HL-60 (cell line): ENCODE measurements around the gene KRT85.

Experiments
- POLR2AphosphoS5 ChIP-seq: IDR thresholded peaks from 2 replicates; pipeline ENCODE4 v1.6.1; 2012; ENCODE audit warnings: low read depth
- TF ChIP-seq, protein P1 (sequence below): IDR thresholded peaks from 2 replicates; pipeline ENCODE4 v1.6.1; 2012; ENCODE audit warnings: low read depth; ENCODE audit not compliant: insufficient replicate concordance

DNA sequence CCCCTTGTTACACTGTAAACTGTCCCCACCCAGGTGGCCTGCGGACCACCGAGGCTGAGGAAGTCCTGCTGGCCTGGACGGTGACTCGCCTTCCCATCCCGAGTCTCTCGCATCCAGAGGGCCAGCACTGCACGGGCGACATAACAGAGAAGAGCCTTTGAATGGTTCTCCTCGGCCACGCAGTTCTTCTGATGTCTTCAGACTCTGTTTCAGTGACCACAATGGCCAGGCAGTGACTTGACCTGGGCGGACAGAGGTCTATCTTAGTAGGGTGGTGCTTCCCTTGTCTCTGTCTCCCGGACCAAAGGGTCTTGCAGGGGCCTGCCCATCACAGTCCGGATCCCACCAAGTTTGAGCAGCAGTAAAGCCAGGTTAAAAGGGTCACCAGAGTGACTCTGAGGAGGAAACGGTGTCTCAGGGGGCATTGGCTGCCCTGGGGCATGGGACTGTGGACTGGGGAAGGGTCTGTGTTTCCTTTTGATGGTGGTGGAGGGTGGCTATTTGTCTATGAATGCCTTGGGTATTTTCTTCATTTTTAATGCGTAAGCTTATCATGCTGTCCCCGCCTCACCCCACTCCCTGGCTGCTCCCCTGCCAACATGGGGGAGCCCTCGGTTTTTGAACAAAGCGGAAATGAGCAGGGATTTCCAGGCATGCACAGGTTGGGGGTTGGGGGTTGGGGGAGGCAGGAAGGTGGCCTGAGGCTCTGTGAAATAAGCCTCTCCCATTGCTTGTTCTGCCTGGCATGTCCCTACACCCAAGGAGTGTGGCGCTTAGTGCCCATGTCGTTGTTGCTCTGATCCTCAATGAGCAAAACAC, 10.3 kb downstream of the KRT85 start:
- TF ChIP-seq, protein P1, sequence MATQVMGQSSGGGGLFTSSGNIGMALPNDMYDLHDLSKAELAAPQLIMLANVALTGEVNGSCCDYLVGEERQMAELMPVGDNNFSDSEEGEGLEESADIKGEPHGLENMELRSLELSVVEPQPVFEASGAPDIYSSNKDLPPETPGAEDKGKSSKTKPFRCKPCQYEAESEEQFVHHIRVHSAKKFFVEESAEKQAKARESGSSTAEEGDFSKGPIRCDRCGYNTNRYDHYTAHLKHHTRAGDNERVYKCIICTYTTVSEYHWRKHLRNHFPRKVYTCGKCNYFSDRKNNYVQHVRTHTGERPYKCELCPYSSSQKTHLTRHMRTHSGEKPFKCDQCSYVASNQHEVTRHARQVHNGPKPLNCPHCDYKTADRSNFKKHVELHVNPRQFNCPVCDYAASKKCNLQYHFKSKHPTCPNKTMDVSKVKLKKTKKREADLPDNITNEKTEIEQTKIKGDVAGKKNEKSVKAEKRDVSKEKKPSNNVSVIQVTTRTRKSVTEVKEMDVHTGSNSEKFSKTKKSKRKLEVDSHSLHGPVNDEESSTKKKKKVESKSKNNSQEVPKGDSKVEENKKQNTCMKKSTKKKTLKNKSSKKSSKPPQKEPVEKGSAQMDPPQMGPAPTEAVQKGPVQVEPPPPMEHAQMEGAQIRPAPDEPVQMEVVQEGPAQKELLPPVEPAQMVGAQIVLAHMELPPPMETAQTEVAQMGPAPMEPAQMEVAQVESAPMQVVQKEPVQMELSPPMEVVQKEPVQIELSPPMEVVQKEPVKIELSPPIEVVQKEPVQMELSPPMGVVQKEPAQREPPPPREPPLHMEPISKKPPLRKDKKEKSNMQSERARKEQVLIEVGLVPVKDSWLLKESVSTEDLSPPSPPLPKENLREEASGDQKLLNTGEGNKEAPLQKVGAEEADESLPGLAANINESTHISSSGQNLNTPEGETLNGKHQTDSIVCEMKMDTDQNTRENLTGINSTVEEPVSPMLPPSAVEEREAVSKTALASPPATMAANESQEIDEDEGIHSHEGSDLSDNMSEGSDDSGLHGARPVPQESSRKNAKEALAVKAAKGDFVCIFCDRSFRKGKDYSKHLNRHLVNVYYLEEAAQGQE = no peak
- TF ChIP-seq POLR2AphosphoS5 = no peak
